HepG2 (cell line): ENCODE data around the gene CDCA4. TPM values are rescaled to one million over a fixed set of nuclear protein-coding genes. Genes with fewer than 3 reads are reported as not detected.

Source experiments
- ATAC-seq: fragments of 200-7000 bp; cut with Tn5 transposase; 3 replicates; pipeline ENCODE4 v1.9.1; 2020; ENCODE audit warnings: mild to moderate bottlenecking, moderate library complexity
- BruUV-seq: library from RNA; stranded (reverse); fragments of 400-500 nt; replicated peaks from 2 replicates; lab custom pipeline; 2021; lab: Mats Ljungman, UMichigan
- CTCF ChIA-PET: fragments of 300-600 bp; formaldehyde crosslinking; extraction: SDS; loops from one replicate; lab custom pipeline; 2021; ENCODE audit warnings: low total read pairs, inconsistent platforms, low intra/inter-chr PET ratio; lab: Yijun Ruan, JAX
- POLR2A ChIA-PET: fragments of 350-600 bp; sonication (Branson Sonifier 250); formaldehyde crosslinking; loops from one replicate; lab custom pipeline; 2020; ENCODE audit warnings: antibody characterized with exemption, inconsistent platforms; lab: Yijun Ruan, JAX
- DNase-seq: peaks from one replicate; pipeline ENCODE4 v3.0.0-alpha.2; 2015; ENCODE audit warnings: low spot score
- FAIRE-seq: peaks from 3 replicates; lab custom pipeline; 2011; peaks lifted over from hg19 to GRCh38; lab: Jason Lieb, UNC
- H2AFZ ChIP-seq: one replicate; pipeline ENCODE4 v1.6.1; 2011; ENCODE audit warnings: low read length, inconsistent platforms
- H3K27ac ChIP-seq: fragments of 300-600 bp; 3 replicates; pipeline ENCODE4 v1.8.0; 2011; ENCODE audit warnings: mixed run types, mild to moderate bottlenecking, mixed read lengths, low read length, inconsistent platforms; ENCODE audit not compliant: insufficient read depth; ENCODE audit errors: extremely low read length
- H3K27me3 ChIP-seq, 2 experiments: fragments of 200-600 bp in 1 of 2; 2 replicates in 1 of 2; 3 replicates in 1 of 2; pipeline versions ENCODE4 v1.6.0 to v1.8.0; 2011; ENCODE audit warnings: low read length in 2 of 2, mild to moderate bottlenecking in 2 of 2, moderate library complexity in 2 of 2, inconsistent platforms in 1 of 2; ENCODE audit not compliant: insufficient read depth in 2 of 2, control insufficient read depth in 1 of 2
- H3K36me3 ChIP-seq, 2 experiments: fragments of 200-600 bp in 1 of 2; replicated peaks in 1 of 2; 2 replicates in 1 of 2; 3 replicates in 1 of 2; pipeline versions ENCODE4 v1.5.1 to v1.8.0; 2011; ENCODE audit warnings: low read length in 2 of 2, inconsistent platforms in 1 of 2; ENCODE audit not compliant: insufficient read depth in 2 of 2, control insufficient read depth in 1 of 2
- H3K4me1 ChIP-seq: 2 replicates; pipeline ENCODE4 v1.5.1; 2012; ENCODE audit warnings: low read length, inconsistent platforms; ENCODE audit not compliant: insufficient read depth
- H3K4me2 ChIP-seq: 2 replicates; pipeline ENCODE4 v1.6.0; 2011; ENCODE audit warnings: low read depth, low read length, inconsistent platforms
- H3K4me3 ChIP-seq, 3 experiments: fragments of 200-600 bp in 1 of 3; sonication (generic), shearing (Covaris generic) in 1 of 3; replicated peaks in 1 of 3; 2 replicates each; pipeline ENCODE4 v1.5.1; 2011 to 2016; ENCODE audit warnings: low read length in 3 of 3, inconsistent platforms in 2 of 3, low read depth in 2 of 3, mild to moderate bottlenecking in 2 of 3, control low read depth in 1 of 3, mixed read lengths in 1 of 3; ENCODE audit not compliant: insufficient read depth in 1 of 3
- H3K79me2 ChIP-seq: one replicate; pipeline ENCODE4 v1.6.1; 2011; ENCODE audit warnings: low read length, inconsistent platforms; ENCODE audit not compliant: insufficient read depth
- H3K9ac ChIP-seq: 2 replicates; pipeline ENCODE4 v1.6.0; 2011; ENCODE audit warnings: mild to moderate bottlenecking, low read depth, low read length, inconsistent platforms; ENCODE audit not compliant: insufficient read depth
- H3K9me3 ChIP-seq: 2 replicates; pipeline ENCODE4 v1.5.1; 2012; ENCODE audit warnings: mild to moderate bottlenecking, low read length
- H4K20me1 ChIP-seq: 2 replicates; pipeline ENCODE4 v1.6.0; 2011; ENCODE audit warnings: inconsistent platforms, mild to moderate bottlenecking, low read length, moderate library complexity; ENCODE audit not compliant: insufficient read depth
- CC2D1A ChIP-seq: sonication (generic); formaldehyde crosslinking; IDR thresholded peaks from 2 replicates; pipeline ENCODE4 v1.8.1; 2023; ENCODE audit warnings: mild to moderate bottlenecking, missing genetic modification reagents
- FOXK1 ChIP-seq: sonication (generic); formaldehyde crosslinking; IDR thresholded peaks from 2 replicates; pipeline ENCODE4 v1.4.0; 2020; ENCODE audit warnings: low read depth, missing genetic modification reagents, borderline replicate concordance
- HES4 ChIP-seq: sonication (generic); formaldehyde crosslinking; IDR thresholded peaks from 2 replicates; pipeline ENCODE4 v1.9.0; 2021; ENCODE audit warnings: mild to moderate bottlenecking, missing genetic modification reagents, borderline replicate concordance
- HMG20A ChIP-seq: IDR thresholded peaks from 2 replicates; pipeline ENCODE4 v1.6.1; 2016; ENCODE audit warnings: borderline replicate concordance
- NFE2L1 ChIP-seq: sonication (generic); formaldehyde crosslinking; IDR thresholded peaks from 2 replicates; pipeline ENCODE4 v1.4.0; 2020; ENCODE audit warnings: missing genetic modification reagents, mild to moderate bottlenecking, borderline replicate concordance
- SMARCC2 ChIP-seq: fragments of 450-650 bp; IDR thresholded peaks from 2 replicates; pipeline ENCODE4 v1.6.1; 2017; ENCODE audit warnings: antibody characterized with exemption, mild to moderate bottlenecking
- SRY ChIP-seq: sonication (generic); formaldehyde crosslinking; IDR thresholded peaks from 2 replicates; pipeline ENCODE4 v1.8.0; 2022; ENCODE audit warnings: mild to moderate bottlenecking, missing genetic modification reagents
- TOPORS ChIP-seq: sonication (generic); formaldehyde crosslinking; IDR thresholded peaks from 2 replicates; pipeline ENCODE4 v1.8.0; 2023; ENCODE audit warnings: mild to moderate bottlenecking, missing genetic modification reagents
- TSC22D2 ChIP-seq: sonication (generic); formaldehyde crosslinking; IDR thresholded peaks from 2 replicates; pipeline ENCODE4 v1.5.1; 2020; ENCODE audit warnings: missing genetic modification reagents, mild to moderate bottlenecking, borderline replicate concordance
- ZMAT3 ChIP-seq: sonication (generic); formaldehyde crosslinking; conservative IDR thresholded peaks from 2 replicates; pipeline ENCODE4 v1.7.0; 2021; ENCODE audit warnings: missing genetic modification reagents
- ZNF143 ChIP-seq: sonication (generic); formaldehyde crosslinking; IDR thresholded peaks from 2 replicates; pipeline ENCODE4 v1.4.0; 2020; ENCODE audit warnings: missing genetic modification reagents
- ZNF230 ChIP-seq: sonication (generic); formaldehyde crosslinking; IDR thresholded peaks from 2 replicates; pipeline ENCODE4 v1.4.0; 2020; ENCODE audit warnings: mild to moderate bottlenecking, missing genetic modification reagents
- ZNF253 ChIP-seq: sonication (generic); formaldehyde crosslinking; IDR thresholded peaks from 2 replicates; pipeline ENCODE4 v1.8.0; 2022; ENCODE audit warnings: mild to moderate bottlenecking, missing genetic modification reagents, borderline replicate concordance
- ZNF256 ChIP-seq: sonication (generic); formaldehyde crosslinking; conservative IDR thresholded peaks from 2 replicates; pipeline ENCODE4 v1.4.0; 2020; ENCODE audit warnings: missing genetic modification reagents
- ZNF264 ChIP-seq: sonication (generic); formaldehyde crosslinking; IDR thresholded peaks from 2 replicates; pipeline ENCODE4 v1.4.0; 2020; ENCODE audit warnings: missing genetic modification reagents
- ZNF367 ChIP-seq: sonication (generic); formaldehyde crosslinking; IDR thresholded peaks from 2 replicates; pipeline ENCODE4 v1.4.0; 2020; ENCODE audit warnings: missing genetic modification reagents, borderline replicate concordance
- ZNF672 ChIP-seq: sonication (generic); formaldehyde crosslinking; IDR thresholded peaks from 2 replicates; pipeline ENCODE4 v1.8.1; 2022; ENCODE audit warnings: missing genetic modification reagents
- WGBS: methylation state at CpG from one replicate; pipeline ENCODE4 v1.1.6; 2017; ENCODE audit warnings: low lambda C conversion rate; 5-methylcytosine and 5-hydroxymethylcytosine counted together
- in situ Hi-C: cut with HindIII; loops from 2 replicates; pipeline ENCODE4 v1.10.0; 2017; ENCODE audit warnings: low pct_unique_long_range_greater_than_20kb; ENCODE audit not compliant: extremely low pct_ligation_motif_present
- intact Hi-C: fragments of 100-400 bp; cut with micrococcal nuclease; formaldehyde crosslinking; loops from one replicate; pipeline ENCODE4 v1.10.0; 2022; ENCODE audit not compliant: unreplicated experiment
- polyA plus RNA-seq, 8 experiments: library from polyadenylated mRNA; depleted of rRNA in 3 of 8; stranded (reverse) in 7 of 8; unstranded in 1 of 8; fragments of >200 nt; fragmentation: Illumina TruSeq in 4 of 8; extraction: Trizol in 4 of 8; gene quantifications; 2 replicates each; pipeline versions ENCODE4 v1.2.1 to v1.2.3, GENCODE V29; 2011 to 2016; ENCODE audit warnings: low read depth in 4 of 8, missing spikeins in 1 of 8, mixed read lengths in 1 of 8; ENCODE audit not compliant: insufficient read depth in 1 of 8
- total RNA-seq, 5 experiments: library from RNA; depleted of rRNA; stranded (reverse); fragments of >200 nt; fragmentation: Illumina TruSeq; extraction: Trizol; gene quantifications; 2 replicates each; pipeline ENCODE4 v1.2.3, GENCODE V29; 2016; ENCODE audit warnings: low read depth in 1 of 5
- TF ChIP-seq, protein P1 (sequence below): sonication (generic); formaldehyde crosslinking; IDR thresholded peaks from 2 replicates; pipeline ENCODE4 v1.9.0; 2022; ENCODE audit warnings: missing genetic modification reagents, mild to moderate bottlenecking, borderline replicate concordance
- TF ChIP-seq, protein P2 (sequence below): sonication (generic); formaldehyde crosslinking; IDR thresholded peaks from 2 replicates; pipeline ENCODE4 v1.5.0; 2020; ENCODE audit warnings: missing genetic modification reagents

Gene CDCA4
- total and polyA plus RNA-seq, 2 of the 13 experiments (the other 11 are each of a cell fraction or from before 2014, with no cell fraction given) = 19.7 to 43.1 TPM

DNA sequence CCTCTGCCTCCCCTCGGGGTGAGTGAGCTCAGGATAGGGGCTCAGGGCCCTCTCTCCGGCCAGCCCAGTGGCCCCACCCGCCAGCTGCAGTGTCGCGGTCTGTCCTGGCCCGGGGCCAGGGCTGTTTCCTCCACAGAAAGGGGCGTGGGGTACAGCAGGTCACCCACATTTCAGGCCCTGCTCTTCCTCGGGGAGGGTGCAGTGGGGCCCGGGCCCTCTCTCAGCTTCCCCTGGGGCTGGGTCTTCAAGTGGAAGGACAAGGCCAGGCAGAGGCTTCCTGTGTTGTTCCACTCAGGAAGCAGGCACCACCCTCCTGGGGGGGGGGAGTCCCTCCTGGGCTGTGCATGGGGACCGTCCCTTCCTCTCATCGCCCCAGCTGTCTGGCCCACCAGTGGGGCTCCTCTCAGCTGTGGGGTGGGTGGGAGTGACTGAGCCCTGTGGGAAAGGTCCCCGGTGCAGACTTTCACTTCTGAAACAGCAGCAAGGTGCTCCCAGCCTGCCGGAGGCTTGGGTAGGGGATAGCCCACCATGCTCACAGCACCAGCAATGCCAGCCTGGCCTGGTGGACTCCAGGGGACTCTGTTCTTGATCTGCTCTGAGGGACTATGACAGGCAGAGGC, 40.7 kb upstream of the CDCA4 start:
- CTCF ChIA-PET = no interaction called here
- BruUV-seq = no TSS peak
- DNase-seq (no peak), FAIRE-seq (no peak), ATAC-seq (no peak)
- Histone ChIP-seq H3K27ac (no peak overlapping the region), H3K79me2 (no peaks in the 10 kb centered on the region), H2AFZ (no peak overlapping the region), H3K4me1 (peaks cover 13% of the 10 kb centered on the region), H3K36me3 (no peaks in the 10 kb centered on the region), H4K20me1 (no peaks in the 10 kb centered on the region), H3K9ac (no peak overlapping the region), H3K9me3 (no peaks in the 10 kb centered on the region), H3K4me3 (no peak overlapping the region), H3K27me3 (peaks cover 5 to 37% of the 10 kb centered on the region in 2 experiments), H3K4me2 (no peak overlapping the region)
- intact Hi-C loops (no loop called here), in situ Hi-C loops (no loop called here)
- TF ChIP-seq HMG20A (CRISPR knock-in tag) (no peak), NFE2L1 (CRISPR knock-in tag) (no peak), SRY (no peak), ZNF264 (CRISPR knock-in tag) (no peak), ZMAT3 (CRISPR knock-in tag) (no peak), TOPORS (no peak), HES4 (CRISPR knock-in tag) (no peak), ZNF143 (CRISPR knock-in tag) (no peak), ZNF672 (CRISPR knock-in tag) (no peak), CC2D1A (CRISPR knock-in tag) (no peak), TSC22D2 (no peak), SMARCC2 (no peak), ZNF253 (CRISPR knock-in tag) (no peak), ZNF256 (no peak), ZNF230 (CRISPR knock-in tag) (no peak), ZNF367 (no peak), FOXK1 (no peak)
- TF ChIP-seq, protein P1, sequence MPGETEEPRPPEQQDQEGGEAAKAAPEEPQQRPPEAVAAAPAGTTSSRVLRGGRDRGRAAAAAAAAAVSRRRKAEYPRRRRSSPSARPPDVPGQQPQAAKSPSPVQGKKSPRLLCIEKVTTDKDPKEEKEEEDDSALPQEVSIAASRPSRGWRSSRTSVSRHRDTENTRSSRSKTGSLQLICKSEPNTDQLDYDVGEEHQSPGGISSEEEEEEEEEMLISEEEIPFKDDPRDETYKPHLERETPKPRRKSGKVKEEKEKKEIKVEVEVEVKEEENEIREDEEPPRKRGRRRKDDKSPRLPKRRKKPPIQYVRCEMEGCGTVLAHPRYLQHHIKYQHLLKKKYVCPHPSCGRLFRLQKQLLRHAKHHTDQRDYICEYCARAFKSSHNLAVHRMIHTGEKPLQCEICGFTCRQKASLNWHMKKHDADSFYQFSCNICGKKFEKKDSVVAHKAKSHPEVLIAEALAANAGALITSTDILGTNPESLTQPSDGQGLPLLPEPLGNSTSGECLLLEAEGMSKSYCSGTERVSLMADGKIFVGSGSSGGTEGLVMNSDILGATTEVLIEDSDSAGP (CRISPR knock-in tag) = no peak
- TF ChIP-seq, protein P2, sequence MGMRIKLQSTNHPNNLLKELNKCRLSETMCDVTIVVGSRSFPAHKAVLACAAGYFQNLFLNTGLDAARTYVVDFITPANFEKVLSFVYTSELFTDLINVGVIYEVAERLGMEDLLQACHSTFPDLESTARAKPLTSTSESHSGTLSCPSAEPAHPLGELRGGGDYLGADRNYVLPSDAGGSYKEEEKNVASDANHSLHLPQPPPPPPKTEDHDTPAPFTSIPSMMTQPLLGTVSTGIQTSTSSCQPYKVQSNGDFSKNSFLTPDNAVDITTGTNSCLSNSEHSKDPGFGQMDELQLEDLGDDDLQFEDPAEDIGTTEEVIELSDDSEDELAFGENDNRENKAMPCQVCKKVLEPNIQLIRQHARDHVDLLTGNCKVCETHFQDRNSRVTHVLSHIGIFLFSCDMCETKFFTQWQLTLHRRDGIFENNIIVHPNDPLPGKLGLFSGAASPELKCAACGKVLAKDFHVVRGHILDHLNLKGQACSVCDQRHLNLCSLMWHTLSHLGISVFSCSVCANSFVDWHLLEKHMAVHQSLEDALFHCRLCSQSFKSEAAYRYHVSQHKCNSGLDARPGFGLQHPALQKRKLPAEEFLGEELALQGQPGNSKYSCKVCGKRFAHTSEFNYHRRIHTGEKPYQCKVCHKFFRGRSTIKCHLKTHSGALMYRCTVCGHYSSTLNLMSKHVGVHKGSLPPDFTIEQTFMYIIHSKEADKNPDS (CRISPR knock-in tag) = no peak
- no CpG with 5 or more reads among the region's 13 CpGs for WGBS
- POLR2A ChIA-PET = no interaction called here
